GM03348 (cell line): ENCODE results near the gene PDS5A.
"Not testable (repeated sequence)": the region's sequence is repeated elsewhere in the genome, so short reads cannot be mapped to it uniquely, and the experiment has no call there.

Experiments used
- DNase-seq: peaks from one replicate; pipeline ENCODE4 v3.0.0; 2012; ENCODE audit warnings: low spot score

The PDS5A gene

GRCh38 chr4:39838431-39838830 is 139.3 kb downstream of the PDS5A start:
- not testable (repeated sequence) for DNase-seq

- DNase-seq: no peak
Observed at GRCh38 chr4:39834269-39834668, 143.4 kb downstream of the PDS5A start.

- DNase-seq: peak; percentile 35
Observed at GRCh38 chr4:39825741-39826231, 151.9 kb downstream of the PDS5A start.

- no peak for DNase-seq
Observed at GRCh38 chr4:39825090-39825489, 152.6 kb downstream of the PDS5A start.

- DNase-seq: peak; percentile 62
Observed at GRCh38 chr4:39823191-39823590, 154.5 kb downstream of the PDS5A start.

- no peak for DNase-seq
Observed at GRCh38 chr4:39822662-39823061, 155.0 kb downstream of the PDS5A start.

GRCh38 chr4:39821951-39822350 is 155.8 kb downstream of the PDS5A start:
- no peak for DNase-seq

GRCh38 chr4:39820186-39820585 is 157.5 kb downstream of the PDS5A start:
- DNase-seq: no peak

- no peak for DNase-seq
Observed at GRCh38 chr4:39818646-39819045, 159.1 kb downstream of the PDS5A start.

GRCh38 chr4:39814403-39815185 is 163.1 kb downstream of the PDS5A start:
- peak; percentile 16 for DNase-seq

- DNase-seq: not testable (repeated sequence)
Observed at GRCh38 chr4:39813761-39814160, 163.9 kb downstream of the PDS5A start.

- not testable (repeated sequence) for DNase-seq
Observed at GRCh38 chr4:39813033-39813432, 164.7 kb downstream of the PDS5A start.

GRCh38 chr4:39812500-39812899 is 165.2 kb downstream of the PDS5A start:
- no peak for DNase-seq

GRCh38 chr4:39808231-39808749 is 169.4 kb downstream of the PDS5A start:
- DNase-seq: no peak

- DNase-seq: no peak
Observed at GRCh38 chr4:39802005-39802404, 175.7 kb downstream of the PDS5A start.

GRCh38 chr4:39792976-39793375 is 184.7 kb downstream of the PDS5A start:
- DNase-seq: not testable (repeated sequence)

GRCh38 chr4:39792529-39792928 is 185.2 kb downstream of the PDS5A start:
- DNase-seq: no peak

GRCh38 chr4:39792128-39792527 is 185.6 kb downstream of the PDS5A start:
- DNase-seq: no peak

GRCh38 chr4:39786838-39787237 is 190.9 kb downstream of the PDS5A start:
- DNase-seq: no peak

GRCh38 chr4:39785083-39785482 is 192.6 kb downstream of the PDS5A start:
- no peak for DNase-seq

- DNase-seq: not testable (repeated sequence)
Observed at GRCh38 chr4:39781988-39782387, 195.7 kb downstream of the PDS5A start.
